Measurements from ENCODE around the gene UROC1.

- TF ChIP-seq CTCF (IDR thresholded peaks at IDR 0.05) (no peak), POLR2A (IDR thresholded peaks at IDR 0.05) (no peak)
These were observed 15.9 kb upstream of the UROC1 start for GRCh38 chr3:126533506-126533905.
